Panc1 (cell line): ENCODE data around the gene NPHP1.

Experiments
- CTCF ChIP-seq: fragments of 450-650 bp; IDR thresholded peaks from 2 replicates; pipeline ENCODE4 v1.5.1; 2017; ENCODE audit warnings: mild to moderate bottlenecking
- REST ChIP-seq, 2 experiments: IDR thresholded peaks; 2 replicates each; pipeline ENCODE4 v1.6.1; 2011 to 2012; ENCODE audit warnings: low read depth in 2 of 2, control low read depth in 1 of 2, low read length in 1 of 2, mild to moderate bottlenecking in 1 of 2, moderate library complexity in 1 of 2; ENCODE audit not compliant: insufficient read depth in 1 of 2

- no peak for TF ChIP-seq CTCF
- no peak for TF ChIP-seq REST (IDR thresholded peaks at IDR 0.05; ENCODE audit: insufficient read depth in 1 of 2, low read depth in 2 of 2, low read length in 1 of 2)
Measured at GRCh38 chr2:110182449-110182848, 22.4 kb downstream of the NPHP1 start.
